Muscle layer of duodenum (tissue), 2 donors: ENCODE results near the gene BCAS4.

ENCODE experiments used
- H3K27ac ChIP-seq: one replicate; pipeline ENCODE4 v1.7.0; 2013; ENCODE audit warnings: mild to moderate bottlenecking, low read length
- H3K27me3 ChIP-seq: one replicate; pipeline ENCODE4 v1.7.0; 2013; ENCODE audit warnings: low read depth, mild to moderate bottlenecking, control low read depth, low read length
- H3K36me3 ChIP-seq, 2 donors: one replicate each; pipeline ENCODE4 v1.7.0; 2013; ENCODE audit warnings: low read length in 2 of 2, control low read depth in 1 of 2, mild to moderate bottlenecking in 1 of 2; ENCODE audit not compliant: insufficient read depth in 2 of 2, control insufficient read depth in 1 of 2
- H3K4me1 ChIP-seq, 2 donors: one replicate each; pipeline ENCODE4 v1.7.0; 2013; ENCODE audit warnings: low read length in 2 of 2, mild to moderate bottlenecking in 2 of 2, control low read depth in 1 of 2, moderate library complexity in 1 of 2; ENCODE audit not compliant: insufficient read depth in 2 of 2, control insufficient read depth in 1 of 2
- H3K4me3 ChIP-seq, 2 donors: one replicate each; pipeline ENCODE4 v1.7.0; 2013; ENCODE audit warnings: low read length in 2 of 2, low read depth in 1 of 2, mild to moderate bottlenecking in 1 of 2
- H3K9me3 ChIP-seq, 2 donors: one replicate each; pipeline ENCODE4 v1.7.0; 2013; ENCODE audit warnings: low read length in 2 of 2, control low read depth in 1 of 2, mild to moderate bottlenecking in 1 of 2; ENCODE audit not compliant: control insufficient read depth in 1 of 2
- donor health status: healthy.

BCAS4 gene

DNA sequence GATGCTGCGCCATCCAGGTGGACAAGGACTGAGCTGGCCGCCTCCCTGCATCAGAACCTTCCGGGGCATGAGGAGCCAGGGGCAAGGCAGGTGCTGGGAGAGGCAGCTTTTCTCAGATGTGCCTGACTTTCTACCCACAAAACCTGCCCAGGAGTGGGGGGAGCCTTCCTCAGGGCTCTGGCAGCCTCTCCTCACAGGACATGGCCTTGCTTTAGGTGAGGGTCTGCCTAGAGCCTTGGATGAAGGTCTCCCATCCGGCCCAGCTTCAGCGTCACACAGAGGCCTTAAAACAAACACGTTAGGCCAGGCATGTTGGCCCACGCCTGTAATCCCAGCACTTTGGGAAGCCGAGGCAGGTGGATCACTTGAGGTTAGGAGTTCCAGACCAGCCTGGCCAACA, 7.4 kb downstream of the BCAS4 start:
- Histone ChIP-seq H3K4me1 (no peaks in the 10 kb centered on the region), H3K27me3 (no peaks in the 10 kb centered on the region), H3K9me3 (no peaks in the 10 kb centered on the region), H3K36me3 (no peaks in the 10 kb centered on the region), H3K27ac (no peak overlapping the region), H3K4me3 (no peak overlapping the region)

DNA sequence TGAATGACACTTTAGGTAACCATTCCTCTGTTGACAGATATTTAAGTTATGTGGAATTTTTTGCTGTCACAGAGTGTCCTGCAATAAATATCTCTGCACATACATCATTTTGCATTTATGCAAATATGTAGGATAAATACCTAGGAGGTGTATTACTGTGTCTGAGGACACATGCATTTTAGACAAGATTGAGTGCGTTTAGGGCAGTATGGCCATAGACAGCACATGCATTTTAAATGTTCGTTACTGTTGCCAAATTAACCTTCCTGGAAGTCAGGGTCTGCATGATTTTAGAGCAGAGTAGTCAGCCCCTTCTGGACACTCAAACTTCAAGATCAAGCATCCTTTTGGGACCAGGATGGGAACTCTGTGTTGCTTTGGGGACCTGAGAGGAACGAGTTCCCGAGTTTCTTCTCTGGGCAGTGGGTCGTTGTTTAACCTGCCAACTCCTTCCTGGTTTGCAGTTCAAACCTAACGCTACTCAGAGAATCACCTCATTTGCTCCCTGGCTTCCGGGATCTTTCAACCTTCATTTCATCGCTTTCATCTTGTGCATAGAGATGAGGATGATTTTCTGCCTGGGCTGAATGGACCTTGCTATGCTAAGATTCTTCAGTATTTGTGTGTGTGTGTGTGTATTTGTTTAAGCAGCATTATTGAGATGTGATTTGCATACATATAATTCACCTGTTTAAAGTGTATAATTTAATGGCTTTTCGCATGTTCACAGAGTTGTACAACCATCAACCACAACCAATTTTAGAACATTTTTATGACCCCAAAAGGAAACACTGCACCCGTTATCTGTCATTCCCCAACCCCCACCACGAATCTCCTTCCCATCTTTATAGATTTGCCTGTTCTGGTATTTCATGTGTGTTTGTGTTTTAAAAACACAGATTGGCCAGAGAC, 9.8 kb downstream of the BCAS4 start:
- Histone ChIP-seq H3K27me3 (no peaks in the 10 kb centered on the region), H3K4me1 (no peaks in the 10 kb centered on the region), H3K9me3 (no peaks in the 10 kb centered on the region), H3K4me3 (no peak overlapping the region), H3K27ac (no peak overlapping the region), H3K36me3 (no peaks in the 10 kb centered on the region)

DNA sequence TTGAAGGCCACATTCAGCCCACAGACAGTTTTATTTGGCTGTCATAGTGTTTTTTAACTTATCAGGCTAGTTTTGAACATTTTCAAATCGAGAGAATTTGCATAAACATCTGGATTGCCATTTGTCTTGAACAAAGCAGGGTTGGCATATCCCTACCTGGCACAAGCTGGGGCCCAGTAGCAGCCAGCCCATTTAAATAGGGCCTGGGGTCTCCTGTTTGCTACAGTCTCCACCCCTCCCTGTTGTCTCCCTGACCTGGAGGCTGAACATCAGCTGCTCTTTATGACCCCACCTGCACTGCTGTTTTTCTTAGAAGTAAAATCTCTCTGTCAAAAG, 10.5 kb downstream of the BCAS4 start:
- Histone ChIP-seq H3K27ac (no peak overlapping the region), H3K4me3 (no peak overlapping the region), H3K27me3 (no peaks in the 10 kb centered on the region), H3K9me3 (no peaks in the 10 kb centered on the region), H3K36me3 (no peaks in the 10 kb centered on the region), H3K4me1 (no peaks in the 10 kb centered on the region)

DNA sequence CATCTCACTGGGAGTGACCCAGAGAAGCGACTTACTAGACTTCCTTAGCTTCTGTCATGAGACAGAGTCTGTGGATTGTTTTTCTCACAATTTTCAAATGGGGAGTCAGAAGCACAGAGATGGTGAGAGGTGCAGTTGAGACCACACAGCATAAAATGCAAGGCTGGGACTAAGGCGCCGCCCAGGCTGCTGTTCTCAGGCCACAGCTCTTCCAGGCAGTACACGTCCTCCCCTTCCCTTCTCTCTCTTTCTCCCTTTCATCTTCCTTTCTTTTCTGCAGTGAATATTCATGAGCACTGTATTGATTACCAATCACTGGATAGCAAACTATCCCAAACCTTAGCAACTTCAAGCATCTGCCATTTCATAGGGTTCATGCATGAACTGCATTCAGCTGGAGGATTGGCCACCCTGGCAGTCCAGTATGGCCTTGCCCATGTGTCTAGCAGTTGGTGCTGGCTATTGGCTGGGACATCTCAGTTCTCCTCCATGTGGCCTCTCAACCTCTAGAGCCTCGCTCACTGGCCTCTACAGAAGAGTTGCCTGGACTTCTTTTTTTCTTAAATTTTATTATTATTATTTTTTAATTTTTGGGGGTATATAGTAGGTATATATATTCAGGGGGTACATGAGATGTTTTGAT, 11.4 kb downstream of the BCAS4 start:
- Histone ChIP-seq H3K36me3 (no peaks in the 10 kb centered on the region), H3K4me1 (no peaks in the 10 kb centered on the region), H3K27me3 (no peaks in the 10 kb centered on the region), H3K27ac (no peak overlapping the region), H3K9me3 (no peaks in the 10 kb centered on the region), H3K4me3 (no peak overlapping the region)

DNA sequence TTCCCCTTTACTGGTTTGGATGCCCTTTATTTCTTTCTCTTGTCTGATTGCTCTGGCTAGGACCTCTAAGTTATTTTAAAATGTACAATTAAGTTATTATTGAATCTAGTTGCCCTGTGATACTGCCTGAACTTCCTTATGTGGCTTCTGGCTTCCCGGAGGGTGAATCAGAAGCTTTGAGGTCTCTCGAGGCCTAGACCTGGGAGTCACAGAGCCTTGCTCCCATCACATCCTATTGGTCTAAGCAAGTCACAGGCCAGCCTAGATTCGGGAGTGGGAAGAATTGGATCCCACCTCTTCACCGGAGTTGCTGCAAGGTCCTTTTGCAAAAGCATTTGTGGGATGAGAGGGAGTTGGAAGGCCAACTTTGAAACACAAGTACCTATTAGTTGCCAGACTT, 15.2 kb downstream of the BCAS4 start:
- Histone ChIP-seq H3K36me3 (no peaks in the 10 kb centered on the region), H3K4me1 (peaks cover 0 to under 1% of the 10 kb centered on the region in 2 donors), H3K9me3 (no peaks in the 10 kb centered on the region), H3K27ac (no peak overlapping the region), H3K4me3 (no peak overlapping the region), H3K27me3 (no peaks in the 10 kb centered on the region)

DNA sequence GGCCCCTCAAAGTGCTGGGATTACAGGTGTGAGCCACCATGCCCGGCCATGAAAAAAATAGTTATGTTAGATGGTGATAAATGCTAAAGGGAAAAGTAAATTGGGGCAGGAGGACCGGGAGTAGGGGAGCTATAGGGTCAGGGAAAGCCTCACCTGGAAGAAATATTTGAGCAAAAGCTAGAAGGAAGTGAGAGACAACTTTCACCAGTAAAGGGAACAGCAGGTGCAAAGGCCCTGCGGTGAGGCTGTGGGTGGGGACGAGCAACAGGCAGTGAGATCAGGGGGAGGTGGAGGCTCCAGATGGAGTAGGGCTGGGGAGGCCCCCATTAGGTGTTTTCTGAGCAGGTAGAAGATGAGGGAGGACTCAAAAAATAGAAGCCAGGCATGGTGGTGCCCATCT, 16.0 kb downstream of the BCAS4 start:
- Histone ChIP-seq H3K4me1 (peaks cover 4 to 5% of the 10 kb centered on the region in 2 donors), H3K9me3 (no peaks in the 10 kb centered on the region), H3K36me3 (no peaks in the 10 kb centered on the region), H3K4me3 (no peak overlapping the region), H3K27me3 (no peaks in the 10 kb centered on the region), H3K27ac (no peak overlapping the region)

DNA sequence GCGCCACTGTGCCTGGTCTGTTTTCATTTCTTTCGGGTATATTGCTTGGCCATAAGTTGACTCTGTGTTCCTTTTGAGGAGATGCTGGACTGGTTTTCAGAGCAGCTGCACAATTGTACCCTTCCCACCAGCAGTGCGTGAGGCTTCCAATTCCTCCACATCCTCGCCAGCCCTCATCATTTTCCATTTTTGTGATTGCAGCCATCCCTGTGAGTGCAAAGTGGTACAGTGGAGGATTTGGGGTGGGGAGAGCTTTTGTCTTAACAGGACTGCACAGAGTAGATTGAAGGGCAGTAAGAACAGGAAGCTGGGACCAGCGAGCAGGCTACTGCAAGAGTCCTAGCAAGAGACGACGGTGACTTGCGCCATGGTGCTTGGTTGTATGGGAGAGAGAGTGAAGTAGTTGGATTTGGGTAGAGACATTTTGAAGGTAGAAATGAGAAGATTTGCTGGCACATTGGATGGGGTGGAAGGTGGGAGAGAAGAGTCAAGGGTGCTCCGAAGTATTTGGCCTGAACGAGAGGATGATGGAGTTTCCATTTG, 18.3 kb downstream of the BCAS4 start:
- H3K9me3 ChIP-seq, result no peaks in the 10 kb centered on the region
- no peaks in the 10 kb centered on the region for H3K36me3 ChIP-seq
- H3K27me3 ChIP-seq, result no peaks in the 10 kb centered on the region
- H3K4me1 ChIP-seq, result peaks cover 4 to 5% of the 10 kb centered on the region in 2 donors
- H3K4me3 ChIP-seq, result no peak overlapping the region
- H3K27ac ChIP-seq, result no peak overlapping the region

DNA sequence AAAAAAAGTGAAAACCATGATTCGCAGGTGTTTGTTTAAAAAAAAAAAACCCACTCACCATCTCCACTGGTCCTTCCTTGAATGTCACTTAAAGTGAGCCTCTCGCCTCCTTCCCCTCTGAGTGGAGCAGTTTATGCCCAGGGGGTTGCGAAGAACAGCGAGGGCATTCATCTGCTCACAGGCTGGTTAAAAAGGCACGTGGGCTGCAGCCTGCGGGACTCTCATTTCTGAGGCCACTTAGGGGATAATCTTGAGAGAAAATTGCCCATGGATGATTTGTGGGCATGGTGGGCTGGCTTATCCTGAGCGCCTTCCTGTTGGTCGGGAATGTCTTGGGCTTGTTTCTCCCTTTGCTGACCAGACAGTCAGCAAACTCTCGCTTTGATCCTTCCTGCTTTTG, 18.9 kb downstream of the BCAS4 start:
- H3K27me3 ChIP-seq, result no peaks in the 10 kb centered on the region
- H3K36me3 ChIP-seq, result no peaks in the 10 kb centered on the region
- peaks cover 4 to 5% of the 10 kb centered on the region in 2 donors for H3K4me1 ChIP-seq
- H3K27ac ChIP-seq, result no peak overlapping the region
- H3K4me3 ChIP-seq, result no peak overlapping the region
- H3K9me3 ChIP-seq, result no peaks in the 10 kb centered on the region

DNA sequence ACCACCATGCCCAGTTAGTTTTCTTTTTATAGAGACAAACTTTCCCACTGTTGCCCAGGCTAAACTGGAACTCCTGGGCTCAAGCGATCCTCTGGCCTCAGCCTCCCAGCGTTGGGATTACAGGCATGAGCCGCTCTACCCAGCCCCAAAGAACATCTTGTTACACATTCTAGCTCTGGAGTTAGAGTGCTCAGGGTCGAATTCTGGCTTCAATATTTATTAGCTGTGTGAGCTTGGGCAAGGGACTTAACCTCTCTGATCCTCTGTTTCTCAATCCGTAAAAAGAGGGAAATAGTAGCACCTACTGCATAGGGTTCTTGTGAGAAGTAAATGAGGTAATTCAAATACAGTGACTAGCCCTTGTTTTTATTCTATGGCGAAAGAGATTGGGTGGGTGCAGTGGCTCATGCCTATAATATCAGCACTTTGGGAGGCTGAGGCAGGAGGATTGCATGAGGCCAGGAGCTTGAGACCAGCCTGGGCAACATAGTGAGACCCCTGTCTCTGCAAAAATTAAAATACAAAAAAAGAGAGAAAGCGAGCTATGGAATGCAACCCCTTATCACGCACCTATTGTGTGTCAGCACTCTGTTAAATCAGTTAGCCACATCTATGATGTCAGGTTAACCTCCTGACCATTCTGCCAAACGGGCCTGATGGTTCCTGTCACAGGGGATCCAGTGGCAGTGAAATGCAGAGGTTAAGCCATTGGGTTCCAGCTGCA, 19.7 kb downstream of the BCAS4 start:
- Histone ChIP-seq H3K4me1 (peaks cover 4 to 5% of the 10 kb centered on the region in 2 donors), H3K9me3 (no peaks in the 10 kb centered on the region), H3K27ac (no peak overlapping the region), H3K36me3 (no peaks in the 10 kb centered on the region), H3K4me3 (peak overlapping the region in 1 of 2 donors; percentile 18), H3K27me3 (no peaks in the 10 kb centered on the region)

DNA sequence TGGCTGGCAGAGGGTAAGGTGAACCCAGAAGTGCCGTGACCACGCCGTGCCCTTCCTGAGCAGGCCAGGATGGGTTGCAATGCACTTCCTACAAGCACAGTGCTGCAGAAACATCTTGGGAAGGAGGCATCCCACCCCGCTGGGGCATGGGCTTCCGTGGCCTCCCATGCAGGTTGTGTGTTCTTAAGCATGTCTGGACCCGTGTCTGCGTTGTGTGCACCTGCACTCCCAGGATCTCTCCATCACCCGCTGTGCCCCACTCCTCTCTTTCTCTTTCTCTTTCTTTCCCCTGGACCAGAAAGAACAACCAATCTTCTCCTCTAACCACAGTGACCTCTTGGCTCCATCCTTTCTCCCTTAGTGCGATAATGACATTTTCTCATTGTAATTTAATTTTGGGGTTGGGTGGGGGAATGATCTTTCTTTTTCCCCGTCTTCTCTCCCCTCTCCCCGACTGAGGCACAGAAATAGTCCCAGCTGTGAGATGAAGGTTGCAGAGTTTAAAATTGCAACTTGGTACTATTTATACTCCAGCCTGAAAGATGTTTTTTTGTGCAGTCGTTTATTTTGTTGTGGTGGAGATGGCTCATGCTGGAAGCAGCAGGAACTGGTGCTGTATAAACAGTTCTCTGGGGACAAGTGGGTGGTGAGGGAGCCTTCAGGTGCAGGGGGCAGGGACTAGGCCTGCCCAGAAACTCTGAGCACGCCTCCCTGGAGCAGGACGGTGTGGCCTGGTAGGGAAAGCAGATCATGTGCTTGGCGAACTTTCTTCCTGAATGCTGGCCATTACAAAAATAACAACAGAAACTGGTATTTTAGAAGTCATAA, 20.5 kb downstream of the BCAS4 start:
- no peak overlapping the region for H3K27ac ChIP-seq
- H3K36me3 ChIP-seq, result no peaks in the 10 kb centered on the region
- H3K27me3 ChIP-seq, result no peaks in the 10 kb centered on the region
- H3K4me3 ChIP-seq, result peak overlapping the region in 1 of 2 donors; percentile 18
- peaks cover 4 to 5% of the 10 kb centered on the region in 2 donors for H3K4me1 ChIP-seq
- H3K9me3 ChIP-seq, result no peaks in the 10 kb centered on the region
